Gastrocnemius medialis (tissue), 4 donors: ENCODE results near the gene PHKG2.

Source experiments
- CTCF ChIP-seq, 5 experiments: fragments of 450-650 bp in 3 of 5; fragments of 200-600 bp in 2 of 5; sonication (generic) in 2 of 5; IDR thresholded peaks in 4 of 5; conservative IDR thresholded peaks in 1 of 5; 1 replicate in 4 of 5; 2 replicates in 1 of 5; pipeline ENCODE4 v1.5.1; 2016 to 2019; ENCODE audit warnings: antibody characterized with exemption in 5 of 5, mild to moderate bottlenecking in 3 of 5, moderate library complexity in 3 of 5
- POLR2A ChIP-seq, 2 donors: fragments of 450-650 bp; IDR thresholded peaks; one replicate each; pipeline ENCODE4 v1.6.1; 2017; ENCODE audit warnings: antibody characterized with exemption in 2 of 2, mild to moderate bottlenecking in 2 of 2, moderate library complexity in 2 of 2

- no peak for TF ChIP-seq POLR2A (IDR thresholded peaks at IDR 0.05)
- no peak for TF ChIP-seq CTCF (IDR thresholded peaks at IDR 0.05 in 4 of 5, conservative IDR thresholded peaks at IDR 0.05 in 1 of 5)
These were observed 36.0 kb downstream of the PHKG2 start for GRCh38 chr16:30784215-30784614.
